Measurements from ENCODE around the gene BLACAT1. TPM values are rescaled to one million over a fixed set of nuclear protein-coding genes. Genes with fewer than 3 reads are reported as not detected.
A peak's percentile ranks its signal among the peaks of the same experiment; 100 is the strongest.

Gene BLACAT1
- total RNA-seq, 1 donor from 2014 or later: 13.9 TPM

- TF ChIP-seq, protein P1, sequence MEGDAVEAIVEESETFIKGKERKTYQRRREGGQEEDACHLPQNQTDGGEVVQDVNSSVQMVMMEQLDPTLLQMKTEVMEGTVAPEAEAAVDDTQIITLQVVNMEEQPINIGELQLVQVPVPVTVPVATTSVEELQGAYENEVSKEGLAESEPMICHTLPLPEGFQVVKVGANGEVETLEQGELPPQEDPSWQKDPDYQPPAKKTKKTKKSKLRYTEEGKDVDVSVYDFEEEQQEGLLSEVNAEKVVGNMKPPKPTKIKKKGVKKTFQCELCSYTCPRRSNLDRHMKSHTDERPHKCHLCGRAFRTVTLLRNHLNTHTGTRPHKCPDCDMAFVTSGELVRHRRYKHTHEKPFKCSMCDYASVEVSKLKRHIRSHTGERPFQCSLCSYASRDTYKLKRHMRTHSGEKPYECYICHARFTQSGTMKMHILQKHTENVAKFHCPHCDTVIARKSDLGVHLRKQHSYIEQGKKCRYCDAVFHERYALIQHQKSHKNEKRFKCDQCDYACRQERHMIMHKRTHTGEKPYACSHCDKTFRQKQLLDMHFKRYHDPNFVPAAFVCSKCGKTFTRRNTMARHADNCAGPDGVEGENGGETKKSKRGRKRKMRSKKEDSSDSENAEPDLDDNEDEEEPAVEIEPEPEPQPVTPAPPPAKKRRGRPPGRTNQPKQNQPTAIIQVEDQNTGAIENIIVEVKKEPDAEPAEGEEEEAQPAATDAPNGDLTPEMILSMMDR (IDR thresholded peaks at IDR 0.05): no peak
- no peak for TF ChIP-seq EZH2 (IDR thresholded peaks at IDR 0.05)
- TF ChIP-seq EZH2phosphoT487 (IDR thresholded peaks at IDR 0.05): no peak
- Histone ChIP-seq H3K27ac (no peak overlapping the region), H4K20me1 (ENCODE audit: low read depth) (peaks cover 82% of the 10 kb centered on the region), H3K4me1 (peaks cover 71% of the 10 kb centered on the region), H3K27me3 (peaks cover 11% of the 10 kb centered on the region), H3K9me3 (ENCODE audit: low read depth) (no peaks in the 10 kb centered on the region), H3F3A (ENCODE audit: low read depth) (peaks cover 67% of the 10 kb centered on the region), H3K4me3 (peak overlapping the region; percentile 5), H3K79me2 (ENCODE audit: low read depth) (peaks cover 8% of the 10 kb centered on the region), H3K4me2 (peak overlapping the region; percentile 71), H2AFZ (replicated peaks) (no peak overlapping the region), H3K9ac (no peak overlapping the region), H3K36me3 (no peaks in the 10 kb centered on the region)
- Mint-ChIP-seq H3K27ac (peak overlapping the region; percentile 77), H3K9me3 (no peaks in the 10 kb centered on the region), H3K4me1 (peaks cover 95% of the 10 kb centered on the region), H3K4me3 (peak overlapping the region; percentile 76), H3K27me3 (ENCODE audit: insufficient read depth, low read depth) (peaks cover 18% of the 10 kb centered on the region), H3K36me3 (peaks cover 24% of the 10 kb centered on the region)
- no peak for DNase-seq (ENCODE audit: low spot score)
Observed at GRCh38 chr1:205441318-205441633, 14.6 kb downstream of the BLACAT1 start.

- H3K4me3 Mint-ChIP-seq: peak overlapping the region; percentile 76
Observed at GRCh38 chr1:205440476-205441317, 15.1 kb downstream of the BLACAT1 start.

DNA sequence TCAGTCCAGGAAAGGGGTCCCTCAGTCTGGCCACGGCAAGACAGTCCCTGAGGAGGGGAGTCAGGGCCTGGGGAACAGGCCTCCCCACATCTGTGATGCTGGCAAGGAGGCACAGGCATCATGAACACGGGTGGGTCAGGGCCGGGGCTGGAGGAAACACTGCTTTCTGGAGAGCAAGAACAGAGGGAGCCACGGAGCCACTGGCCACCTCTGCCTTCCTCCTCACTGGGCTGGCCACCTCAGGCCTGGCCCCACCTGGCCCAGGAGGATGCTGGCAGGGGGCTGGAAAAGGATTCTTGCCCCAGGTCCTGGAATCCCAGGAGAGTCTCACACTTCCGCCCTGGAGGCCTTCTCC lies 15.7 kb downstream of the BLACAT1 start:
- DNase-seq (ENCODE audit: low spot score): no peak
- H3K4me1 ChIP-seq: peaks cover 70% of the 10 kb centered on the region
- peak overlapping the region; percentile 40 for H3K27ac Mint-ChIP-seq
- no peak overlapping the region for H2AFZ ChIP-seq (replicated peaks)
- H3K4me3 ChIP-seq: no peak overlapping the region
- no peaks in the 10 kb centered on the region for H3K9me3 Mint-ChIP-seq
- H3K4me1 Mint-ChIP-seq: peaks cover 95% of the 10 kb centered on the region
- peaks cover 19% of the 10 kb centered on the region for H3K27me3 ChIP-seq
- H3K79me2 ChIP-seq (ENCODE audit: low read depth): no peaks in the 10 kb centered on the region
- no peak overlapping the region for H3K27ac ChIP-seq
- no peak for TF ChIP-seq EZH2phosphoT487 (IDR thresholded peaks at IDR 0.05)
- no peak for TF ChIP-seq EZH2 (IDR thresholded peaks at IDR 0.05)
- TF ChIP-seq, protein P1 (IDR thresholded peaks at IDR 0.05): no peak
- H3K36me3 Mint-ChIP-seq: peaks cover 24% of the 10 kb centered on the region
- H3K4me3 Mint-ChIP-seq: peak overlapping the region; percentile 76
- H4K20me1 ChIP-seq (ENCODE audit: low read depth): peaks cover 94% of the 10 kb centered on the region
- no peaks in the 10 kb centered on the region for H3K36me3 ChIP-seq
- peaks cover 18% of the 10 kb centered on the region for H3K27me3 Mint-ChIP-seq (ENCODE audit: insufficient read depth, low read depth)
- no peak overlapping the region for H3K9ac ChIP-seq
- peaks cover 56% of the 10 kb centered on the region for H3F3A ChIP-seq (ENCODE audit: low read depth)
- H3K9me3 ChIP-seq (ENCODE audit: low read depth): no peaks in the 10 kb centered on the region
- peak overlapping the region; percentile 71 for H3K4me2 ChIP-seq

More at GRCh38 chr1:205440476-205441317, 15.1 kb downstream of the BLACAT1 start:
- Mint-ChIP-seq H3K27me3 (ENCODE audit: insufficient read depth, low read depth) (peaks cover 18% of the 10 kb centered on the region), H3K4me1 (peaks cover 95% of the 10 kb centered on the region), H3K27ac (peak overlapping the region; percentile 77), H3K36me3 (peaks cover 24% of the 10 kb centered on the region), H3K9me3 (no peaks in the 10 kb centered on the region)
- H3K9ac ChIP-seq: no peak overlapping the region
- no peaks in the 10 kb centered on the region for H3K36me3 ChIP-seq
- no peak overlapping the region for H3K27ac ChIP-seq
- no peaks in the 10 kb centered on the region for H3K9me3 ChIP-seq (ENCODE audit: low read depth)
- no peak overlapping the region for H2AFZ ChIP-seq (replicated peaks)
- no peak for TF ChIP-seq EZH2phosphoT487 (IDR thresholded peaks at IDR 0.05)
- TF ChIP-seq, protein P1 (IDR thresholded peaks at IDR 0.05): no peak
- TF ChIP-seq EZH2 (IDR thresholded peaks at IDR 0.05): no peak
- peak overlapping the region; percentile 71 for H3K4me2 ChIP-seq
- peak; percentile 66 for DNase-seq (ENCODE audit: low spot score)
- H3F3A ChIP-seq (ENCODE audit: low read depth): peaks cover 62% of the 10 kb centered on the region
- peaks cover 88% of the 10 kb centered on the region for H4K20me1 ChIP-seq (ENCODE audit: low read depth)
- peak overlapping the region; percentile 5 for H3K4me3 ChIP-seq
- H3K79me2 ChIP-seq (ENCODE audit: low read depth): peaks cover 3% of the 10 kb centered on the region
- peaks cover 71% of the 10 kb centered on the region for H3K4me1 ChIP-seq
- peaks cover 14% of the 10 kb centered on the region for H3K27me3 ChIP-seq
